Measurements from ENCODE around the gene HARBI1.

The HARBI1 gene

GRCh38 chr11:46661836-46662235 lies 44.8 kb upstream of the HARBI1 start:
- TF ChIP-seq, protein P1, sequence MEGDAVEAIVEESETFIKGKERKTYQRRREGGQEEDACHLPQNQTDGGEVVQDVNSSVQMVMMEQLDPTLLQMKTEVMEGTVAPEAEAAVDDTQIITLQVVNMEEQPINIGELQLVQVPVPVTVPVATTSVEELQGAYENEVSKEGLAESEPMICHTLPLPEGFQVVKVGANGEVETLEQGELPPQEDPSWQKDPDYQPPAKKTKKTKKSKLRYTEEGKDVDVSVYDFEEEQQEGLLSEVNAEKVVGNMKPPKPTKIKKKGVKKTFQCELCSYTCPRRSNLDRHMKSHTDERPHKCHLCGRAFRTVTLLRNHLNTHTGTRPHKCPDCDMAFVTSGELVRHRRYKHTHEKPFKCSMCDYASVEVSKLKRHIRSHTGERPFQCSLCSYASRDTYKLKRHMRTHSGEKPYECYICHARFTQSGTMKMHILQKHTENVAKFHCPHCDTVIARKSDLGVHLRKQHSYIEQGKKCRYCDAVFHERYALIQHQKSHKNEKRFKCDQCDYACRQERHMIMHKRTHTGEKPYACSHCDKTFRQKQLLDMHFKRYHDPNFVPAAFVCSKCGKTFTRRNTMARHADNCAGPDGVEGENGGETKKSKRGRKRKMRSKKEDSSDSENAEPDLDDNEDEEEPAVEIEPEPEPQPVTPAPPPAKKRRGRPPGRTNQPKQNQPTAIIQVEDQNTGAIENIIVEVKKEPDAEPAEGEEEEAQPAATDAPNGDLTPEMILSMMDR (IDR thresholded peaks at IDR 0.05; ENCODE audit: control extremely low read depth, extremely low read depth, low read depth, missing control alignments) = no peak
- no peak for DNase-seq (ENCODE audit: extremely low spot score)
- ChIA-PET POLR2A (no interaction called here), CTCF (no interaction called here)

DNA sequence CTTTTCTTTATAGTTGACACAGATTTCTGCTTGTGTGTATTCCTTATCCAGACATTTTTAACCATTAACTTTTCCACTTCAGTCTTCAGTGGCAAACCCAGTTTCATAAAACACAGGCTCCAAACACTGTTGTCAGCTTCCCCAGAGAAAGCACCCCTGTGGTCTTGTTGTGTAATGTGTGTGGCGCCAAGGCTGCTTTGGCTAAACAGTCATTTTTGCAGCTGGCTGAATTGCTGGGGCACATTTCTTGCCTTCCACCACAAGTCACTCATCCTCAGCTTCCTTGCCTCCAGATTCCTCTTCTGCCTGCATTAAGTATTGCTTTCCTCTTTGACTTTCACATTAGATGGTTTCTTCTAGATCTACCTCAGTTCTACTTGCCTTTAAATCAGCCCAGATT lies 42.9 kb upstream of the HARBI1 start:
- POLR2A ChIA-PET = no interaction called here
- TF ChIP-seq, protein P1 (IDR thresholded peaks at IDR 0.05; ENCODE audit: control extremely low read depth, extremely low read depth, low read depth, missing control alignments) = no peak
- CTCF ChIA-PET = interaction anchor here (0.7 to 1.5 kb wide), 2 partner anchors 9 to 26 kb away, joined by 3 to 4 read pairs; no protein-coding TSS in a partner anchor
- no peak for DNase-seq (ENCODE audit: extremely low spot score)

DNA sequence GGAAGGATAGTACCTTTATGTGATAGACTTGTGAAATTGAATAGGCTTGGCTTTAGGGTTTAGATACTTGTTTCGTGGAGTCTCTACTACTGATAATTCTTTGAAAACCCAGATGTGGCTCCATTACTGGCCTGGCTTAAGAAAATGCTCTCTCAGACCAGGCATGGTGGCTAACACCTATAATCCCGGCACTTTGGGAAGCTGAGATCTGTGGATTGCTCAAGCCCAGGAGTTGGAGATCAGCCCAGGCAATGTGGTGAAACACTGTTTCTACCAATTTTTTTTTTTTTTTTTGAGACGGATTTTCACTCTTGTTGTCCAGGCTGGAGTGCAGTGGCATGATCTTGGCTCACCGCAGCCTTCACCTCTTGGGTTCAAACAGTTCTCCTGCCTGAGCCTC lies 41.2 kb upstream of the HARBI1 start:
- ChIA-PET CTCF (interaction anchor here (1.3 to 1.4 kb wide), 2 partner anchors 16 to 40 kb away, joined by 4 to 6 read pairs; no protein-coding TSS in a partner anchor), POLR2A (no interaction called here)
- no peak for DNase-seq (ENCODE audit: extremely low spot score)
- TF ChIP-seq, protein P1 (IDR thresholded peaks at IDR 0.05; ENCODE audit: control extremely low read depth, extremely low read depth, low read depth, missing control alignments) = no peak

- TF ChIP-seq, protein P1 (IDR thresholded peaks at IDR 0.05; ENCODE audit: control extremely low read depth, extremely low read depth, low read depth, missing control alignments) = no peak
- ChIA-PET CTCF (interaction anchor here (1.2 to 1.4 kb wide), 2 partner anchors 13 to 17 kb away, joined by 4 to 6 read pairs; no protein-coding TSS in a partner anchor), POLR2A (interaction anchor here (0.7 kb wide), 1 partner anchor 27 kb away, joined by 3 read pairs; no protein-coding TSS in a partner anchor)
- no peak for DNase-seq (ENCODE audit: extremely low spot score)
These were observed 40.2 kb upstream of the HARBI1 start for GRCh38 chr11:46657186-46657585.

GRCh38 chr11:46655631-46656030 lies 38.6 kb upstream of the HARBI1 start:
- POLR2A ChIA-PET = no interaction called here
- CTCF ChIA-PET = no interaction called here
- DNase-seq (ENCODE audit: extremely low spot score) = no peak
- TF ChIP-seq, protein P1 (IDR thresholded peaks at IDR 0.05; ENCODE audit: control extremely low read depth, extremely low read depth, low read depth, missing control alignments) = no peak

DNA sequence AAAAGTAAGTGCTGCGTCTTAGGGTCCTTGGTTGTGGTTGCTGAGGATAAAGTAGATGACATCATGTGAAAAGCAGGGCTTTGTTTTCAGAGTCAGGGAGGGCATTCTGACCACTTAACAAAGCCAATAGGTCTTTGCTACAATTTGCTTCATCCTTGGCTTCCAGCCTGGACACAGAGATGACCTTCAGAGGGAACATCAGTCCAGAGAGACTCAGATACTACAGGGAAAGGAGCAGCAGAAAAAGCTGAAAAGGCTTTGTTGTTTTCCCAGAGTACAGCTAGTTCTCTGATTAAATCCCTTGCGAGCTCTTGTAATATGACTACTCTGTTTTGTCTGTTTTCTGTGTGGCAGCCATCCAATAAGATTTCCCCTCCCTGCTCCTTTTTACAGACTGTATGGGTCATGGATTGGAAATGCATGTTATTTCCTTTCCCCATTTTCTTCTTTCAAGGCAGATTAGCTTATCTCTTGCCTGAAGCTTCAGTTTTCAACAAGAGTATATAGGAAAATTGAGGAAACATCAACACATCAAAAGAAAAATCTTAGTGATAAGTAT lies 32.2 kb upstream of the HARBI1 start:
- TF ChIP-seq, protein P1 (IDR thresholded peaks at IDR 0.05; ENCODE audit: control extremely low read depth, extremely low read depth, low read depth, missing control alignments) = no peak
- ChIA-PET POLR2A (no interaction called here), CTCF (interaction anchor here (1.1 to 1.3 kb wide), 4 partner anchors 16 to 53 kb away, joined by 3 to 5 read pairs (median 3); no protein-coding TSS in a partner anchor)
- DNase-seq (ENCODE audit: extremely low spot score) = no peak
